Spleen (tissue), 11 donors: ENCODE data around the gene GANAB. TPM values are rescaled to one million over a fixed set of nuclear protein-coding genes. Genes with fewer than 3 reads are reported as not detected.

Experiments
- DNase-seq: peaks from one replicate; pipeline ENCODE4 v3.0.0-alpha.2; 2020
- H3K27ac ChIP-seq, 8 donors: fragments of 200-600 bp; sonication (generic) in 7 of 8; 1 replicate in 4 of 8; 2 replicates in 4 of 8; pipeline versions ENCODE4 v1.5.0 to v1.8.0; 2016 to 2021; ENCODE audit warnings: inconsistent platforms in 4 of 8, mild to moderate bottlenecking in 4 of 8, moderate library complexity in 1 of 8
- H3K27me3 ChIP-seq, 7 donors: fragments of 200-600 bp; sonication (generic) in 6 of 7; replicated peaks in 1 of 7; 1 replicate in 4 of 7; 2 replicates in 3 of 7; pipeline versions ENCODE4 v1.5.0 to v1.8.0; 2016 to 2021; ENCODE audit warnings: inconsistent platforms in 3 of 7, mild to moderate bottlenecking in 1 of 7
- H3K36me3 ChIP-seq, 6 donors: fragments of 200-600 bp; sonication (generic) in 5 of 6; 1 replicate in 4 of 6; 2 replicates in 2 of 6; pipeline versions ENCODE4 v1.5.0 to v1.8.0; 2016 to 2021; ENCODE audit warnings: inconsistent platforms in 2 of 6
- H3K4me1 ChIP-seq, 6 donors: fragments of 200-600 bp; sonication (generic) in 5 of 6; 1 replicate in 3 of 6; 2 replicates in 3 of 6; pipeline versions ENCODE4 v1.5.0 to v1.8.0; 2016 to 2021; ENCODE audit warnings: inconsistent platforms in 3 of 6
- H3K4me3 ChIP-seq, 8 donors: fragments of 200-600 bp; sonication (generic) in 7 of 8; 1 replicate in 4 of 8; 2 replicates in 4 of 8; pipeline versions ENCODE4 v1.5.0 to v1.8.0; 2016 to 2021; ENCODE audit warnings: inconsistent platforms in 4 of 8, mild to moderate bottlenecking in 4 of 8, moderate library complexity in 2 of 8
- H3K9me3 ChIP-seq, 8 donors: fragments of 200-600 bp; sonication (generic) in 7 of 8; 1 replicate in 4 of 8; 2 replicates in 4 of 8; pipeline versions ENCODE4 v1.5.0 to v1.8.0; 2016 to 2021; ENCODE audit warnings: inconsistent platforms in 4 of 8
- CTCF ChIP-seq, 11 experiments: fragments of 200-600 bp in 7 of 11; fragments of 450-650 bp in 4 of 11; sonication (generic) in 4 of 11; IDR thresholded peaks in 8 of 11; conservative IDR thresholded peaks in 3 of 11; 1 replicate in 7 of 11; 2 replicates in 4 of 11; pipeline versions ENCODE4 v1.4.0 to v1.8.0; 2016 to 2021; ENCODE audit warnings: antibody characterized with exemption in 11 of 11, inconsistent platforms in 4 of 11, mild to moderate bottlenecking in 1 of 11
- POLR2A ChIP-seq, 3 donors: fragments of 450-650 bp; IDR thresholded peaks; one replicate each; pipeline ENCODE4 v1.5.1; 2017; ENCODE audit warnings: antibody characterized with exemption in 3 of 3, mild to moderate bottlenecking in 1 of 3
- POLR2AphosphoS5 ChIP-seq, 3 donors: sonication (generic); formaldehyde crosslinking; IDR thresholded peaks; one replicate each; pipeline ENCODE4 v1.5.1; 2017; ENCODE audit warnings: antibody characterized with exemption in 3 of 3
- WGBS, 5 donors: extraction: QIAGEN DNeasy Blood & Tissue Kit in 3 of 5; methylation state at CpG; one replicate each; pipeline versions ENCODE4 v1.1.5 to v1.1.7; 2013 to 2018; 5-methylcytosine and 5-hydroxymethylcytosine counted together
- intact Hi-C: fragments of 100-400 bp; cut with DNase I; formaldehyde crosslinking; loops from one replicate; pipeline ENCODE4 v1.15.0; 2023; ENCODE audit warnings: low total_unique reads
- polyA plus RNA-seq, 3 donors: library from polyadenylated mRNA; stranded (reverse); fragments of 200-250 nt; gene quantifications; one replicate each; pipeline ENCODE4 v1.2.1, GENCODE V29; 2013
- total RNA-seq, 7 donors: library from RNA; depleted of rRNA in 3 of 7; stranded (reverse); fragments of >200 nt in 3 of 7; fragmentation: NEBNext Ultra II Directional in 4 of 7; extraction: Animal tissue kit (Norgen Biotek cat#: 25700) in 4 of 7; gene quantifications; one replicate each; pipeline versions ENCODE4 v1.1.0 to v1.2.1, GENCODE V29; 2016 to 2021
- donor health status: healthy with polysubstance abuse.
- donor health status: DM: no; HTN: no; CAD: no; lungs with moderate emphysema.
- donor health status: DM: no; HTN: no; CAD: no.
- donor health status: Bipolar disorder and iron deficiency.
- donor health status: healthy.
- donor health status: DM: no; HTN: no; CAD: no.
- donor health status: DM: yes; HTN: yes; CAD: no.

The GANAB gene
- total and polyA plus RNA-seq, 10 donors: 49.0 to 245 (median 136) TPM

GRCh38 chr11:62601122-62601371, 45.4 kb downstream of the GANAB start:
- Histone ChIP-seq H3K4me1 (peaks cover 19 to 81% (median 48%) of the 10 kb centered on the region in 6 donors), H3K36me3 (peaks cover 0 to 69% (median 43%) of the 10 kb centered on the region in 6 donors), H3K9me3 (no peaks in the 10 kb centered on the region), H3K27ac (peak overlapping the region; percentile 92 to 99 (median 98)), H3K4me3 (peak overlapping the region; percentile 90 to 98 (median 92)), H3K27me3 (no peaks in the 10 kb centered on the region)
- intact Hi-C loops: no loop called here
- TF ChIP-seq CTCF (IDR thresholded peaks at IDR 0.05 in 8 of 11, conservative IDR thresholded peaks at IDR 0.05 in 3 of 11) (no peak), POLR2AphosphoS5 (IDR thresholded peaks at IDR 0.05) (no peak), POLR2A (IDR thresholded peaks at IDR 0.05) (no peak)
- 0 to 1% (median 0%) methylated on average over 12 to 30 of the region's 30 CpGs for WGBS, 5 donors
- DNase-seq: peak; percentile 94

GRCh38 chr11:62600367-62601121, 45.9 kb downstream of the GANAB start:
- Histone ChIP-seq H3K36me3 (peaks cover 0 to 69% (median 43%) of the 10 kb centered on the region in 6 donors), H3K27ac (peak overlapping the region; percentile 92 to 99 (median 98)), H3K4me3 (peak overlapping the region; percentile 90 to 98 (median 92)), H3K9me3 (no peaks in the 10 kb centered on the region), H3K4me1 (peaks cover 19 to 76% (median 48%) of the 10 kb centered on the region in 6 donors), H3K27me3 (no peaks in the 10 kb centered on the region)
- TF ChIP-seq POLR2AphosphoS5 (IDR thresholded peaks at IDR 0.05) (no peak), CTCF (IDR thresholded peaks at IDR 0.05 in 8 of 11, conservative IDR thresholded peaks at IDR 0.05 in 3 of 11) (no peak), POLR2A (IDR thresholded peaks at IDR 0.05) (no peak)
- no peak for DNase-seq
- WGBS, 5 donors: 0 to 1% (median 1%) methylated on average over 16 to 26 of the region's 26 CpGs
- intact Hi-C loops: no loop called here

GRCh38 chr11:62599901-62600300, 46.5 kb downstream of the GANAB start:
- peaks cover 19 to 73% (median 48%) of the 10 kb centered on the region in 6 donors for H3K4me1 ChIP-seq
- H3K4me3 ChIP-seq: peak overlapping the region; percentile 90 to 98 (median 92)
- TF ChIP-seq CTCF (IDR thresholded peaks at IDR 0.05 in 8 of 11, conservative IDR thresholded peaks at IDR 0.05 in 3 of 11): no peak
- TF ChIP-seq POLR2AphosphoS5 (IDR thresholded peaks at IDR 0.05): no peak
- no peak for TF ChIP-seq POLR2A (IDR thresholded peaks at IDR 0.05)
- DNase-seq: no peak
- no peaks in the 10 kb centered on the region for H3K9me3 ChIP-seq
- H3K27me3 ChIP-seq: no peaks in the 10 kb centered on the region
- peaks cover 0 to 69% (median 43%) of the 10 kb centered on the region in 6 donors for H3K36me3 ChIP-seq
- WGBS, 5 donors: 33 to 61% (median 46%) methylated on average over 5 of the region's 5 CpGs
- peak overlapping the region; percentile 92 to 99 (median 98) for H3K27ac ChIP-seq
- intact Hi-C loops: loop anchor here (10.0 kb wide), 1 partner anchor 75 kb away; the partner anchor contains the start of genes LBHD1, UBXN1 and UQCC3

- H3K27ac ChIP-seq: peak overlapping the region; percentile 92 to 99 (median 98)
- intact Hi-C loops: loop anchor here (10.0 kb wide), 1 partner anchor 76 kb away; the partner anchor contains the start of genes LBHD1, UBXN1 and UQCC3
- peak; percentile 96 for DNase-seq
- peaks cover 19 to 74% (median 48%) of the 10 kb centered on the region in 6 donors for H3K4me1 ChIP-seq
- TF ChIP-seq POLR2AphosphoS5 (IDR thresholded peaks at IDR 0.05) (peak; percentile 67 to 90 (median 84)), POLR2A (IDR thresholded peaks at IDR 0.05) (no peak)
- H3K9me3 ChIP-seq: no peaks in the 10 kb centered on the region
- peaks cover 0 to 69% (median 46%) of the 10 kb centered on the region in 6 donors for H3K36me3 ChIP-seq
- 24 to 33% (median 29%) methylated on average over 7 of the region's 7 CpGs for WGBS, 5 donors
- peak overlapping the region in 7 of 8 donors; percentile 91 to 98 (median 93) for H3K4me3 ChIP-seq
- H3K27me3 ChIP-seq: no peaks in the 10 kb centered on the region
These were observed 47.2 kb downstream of the GANAB start for GRCh38 chr11:62599069-62599696.
